A172 (cell line): ENCODE measurements around the gene SIGLEC7. TPM values are rescaled to one million over a fixed set of nuclear protein-coding genes. Genes with fewer than 3 reads are reported as not detected.
"Not testable (repeated sequence)": the region's sequence is repeated elsewhere in the genome, so short reads cannot be mapped to it uniquely, and the experiment has no call there.

Experiments
- DNase-seq: peaks from one replicate; pipeline ENCODE4 v3.0.0-alpha.2; 2015; ENCODE audit warnings: low spot score
- total RNA-seq: library from RNA; depleted of rRNA; stranded (reverse); fragments of >200 nt; shearing (Covaris generic); gene quantifications from 2 replicates; pipeline ENCODE4 v1.2.3, GENCODE V29; 2014

SIGLEC7 gene
- total RNA-seq, 1 experiment from 2014 or later = not detected

DNA sequence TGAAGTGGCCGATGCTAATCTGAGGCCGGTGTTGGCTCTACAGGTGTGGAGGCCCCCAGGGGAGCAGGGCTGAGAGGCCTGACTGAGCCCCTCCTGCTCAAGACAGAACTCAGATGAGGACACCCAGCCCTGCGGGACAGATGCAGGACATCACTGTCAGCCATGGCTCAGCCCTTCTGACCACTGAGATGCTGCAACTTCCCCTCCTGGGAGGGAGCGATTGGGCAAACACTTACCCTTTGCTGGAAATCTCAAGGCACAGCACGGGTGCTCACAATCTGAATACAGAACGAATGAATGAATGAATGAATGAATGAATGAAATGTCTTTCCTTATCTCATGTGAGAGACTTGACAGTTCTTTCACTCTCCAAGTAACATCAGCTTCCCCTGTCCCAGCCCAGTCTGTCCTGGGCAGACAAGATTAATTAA lies 3.5 kb upstream of the SIGLEC7 start:
- no peak for DNase-seq

DNA sequence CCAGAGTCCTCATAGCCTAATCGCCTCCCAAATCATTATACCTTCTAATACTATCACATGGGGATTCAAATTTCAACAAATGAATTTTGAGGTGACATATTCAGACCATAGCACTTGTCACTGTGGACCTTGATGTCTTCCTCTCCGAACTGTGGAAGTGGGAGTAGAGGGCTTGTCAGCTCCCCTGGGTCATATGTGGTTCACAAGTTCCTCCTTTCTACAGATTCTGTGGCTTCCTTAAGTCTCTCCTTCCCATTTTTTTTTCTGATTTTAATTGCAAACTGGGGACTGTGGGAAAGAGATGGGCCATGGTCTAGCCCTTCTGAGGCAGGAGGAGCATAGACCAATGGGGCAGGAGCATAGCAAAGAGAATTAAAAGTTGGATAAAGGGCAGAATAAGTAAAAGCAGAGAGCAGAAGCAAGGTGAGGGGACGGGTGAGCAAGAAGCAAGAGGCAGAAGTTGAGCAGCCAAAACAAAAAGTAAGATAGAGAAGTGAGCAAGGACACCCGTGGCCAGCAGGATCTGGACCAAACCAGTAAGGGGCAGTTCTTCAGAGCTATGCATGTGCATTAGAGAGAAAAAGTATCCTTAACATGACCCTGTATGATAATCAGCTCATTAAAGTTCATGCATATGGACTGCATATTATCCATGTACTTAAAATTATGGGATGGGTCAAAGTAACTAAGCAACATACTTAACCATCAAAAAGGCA lies 2.6 kb upstream of the SIGLEC7 start:
- DNase-seq = no peak

DNA sequence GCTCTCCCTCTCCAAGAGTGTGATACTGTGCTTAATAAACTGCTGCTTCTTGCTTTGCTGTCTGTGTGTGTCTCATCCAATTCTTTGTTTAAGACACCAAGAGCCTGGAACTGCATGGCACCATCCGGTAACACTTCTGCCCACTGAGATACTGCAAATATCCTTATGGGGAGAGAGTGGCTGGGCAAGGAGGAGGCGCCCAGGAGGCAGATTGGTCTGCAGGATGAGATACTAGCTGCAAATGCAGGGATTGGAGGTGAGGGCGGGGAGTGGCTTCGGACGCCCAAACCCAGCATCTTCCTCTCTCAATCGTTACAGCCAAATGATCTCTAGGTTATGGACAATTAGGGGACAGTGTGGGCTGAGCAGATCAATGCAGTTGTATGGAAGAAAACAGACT lies 1.7 kb upstream of the SIGLEC7 start:
- no peak for DNase-seq

DNA sequence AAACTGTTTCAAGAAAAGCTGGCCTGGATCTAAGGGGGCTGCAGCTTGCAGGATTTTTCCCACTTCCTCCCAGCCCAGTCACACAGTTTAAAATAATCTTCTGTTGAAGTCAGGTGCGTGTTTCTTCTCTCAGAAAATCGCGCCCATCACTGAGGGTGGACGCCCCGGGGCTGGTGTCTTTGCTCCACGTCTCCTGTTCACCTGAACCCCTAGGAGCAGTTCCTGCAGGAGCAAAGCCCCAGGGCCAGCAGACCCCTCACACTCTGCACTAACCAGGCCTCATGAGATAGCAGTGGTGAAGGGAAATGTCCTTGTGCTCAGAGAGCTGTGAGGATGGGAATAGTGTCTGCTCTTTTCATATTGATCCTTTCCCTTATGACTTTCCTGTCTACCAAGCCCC lies 920 bp upstream of the SIGLEC7 start:
- no peak for DNase-seq

DNA sequence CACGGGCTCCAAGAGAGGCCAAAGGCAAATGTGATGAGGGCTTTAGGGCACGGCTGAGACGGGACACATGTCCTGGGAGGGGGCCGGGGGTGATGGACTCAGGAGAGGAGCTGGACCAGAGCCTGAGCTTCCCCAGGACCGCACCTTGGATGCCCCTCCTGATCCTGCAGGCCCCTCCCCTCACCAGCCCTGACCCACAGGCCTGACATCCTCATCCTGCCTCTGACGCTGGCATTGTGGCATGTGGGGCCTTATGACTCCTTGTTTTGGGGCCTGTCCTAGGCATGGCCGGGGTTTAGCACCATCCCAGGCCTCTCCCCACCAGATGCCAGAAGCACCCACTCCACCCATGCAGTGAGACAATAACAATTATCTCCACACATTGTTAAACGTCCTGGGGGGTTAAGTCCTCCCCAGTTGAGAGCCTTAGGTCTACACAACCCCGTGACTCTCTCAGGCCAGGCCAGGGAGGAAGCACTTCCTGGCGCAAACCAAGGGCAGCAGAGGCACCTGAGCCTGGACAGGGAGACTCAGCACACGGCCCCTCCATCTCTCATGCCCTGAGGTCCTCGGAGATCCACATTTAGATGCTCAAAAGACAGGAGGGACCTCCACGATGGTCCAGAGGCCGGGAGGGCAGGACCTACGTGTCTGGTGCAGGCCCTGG lies 841 bp downstream of the SIGLEC7 start:
- DNase-seq = not testable (repeated sequence)

DNA sequence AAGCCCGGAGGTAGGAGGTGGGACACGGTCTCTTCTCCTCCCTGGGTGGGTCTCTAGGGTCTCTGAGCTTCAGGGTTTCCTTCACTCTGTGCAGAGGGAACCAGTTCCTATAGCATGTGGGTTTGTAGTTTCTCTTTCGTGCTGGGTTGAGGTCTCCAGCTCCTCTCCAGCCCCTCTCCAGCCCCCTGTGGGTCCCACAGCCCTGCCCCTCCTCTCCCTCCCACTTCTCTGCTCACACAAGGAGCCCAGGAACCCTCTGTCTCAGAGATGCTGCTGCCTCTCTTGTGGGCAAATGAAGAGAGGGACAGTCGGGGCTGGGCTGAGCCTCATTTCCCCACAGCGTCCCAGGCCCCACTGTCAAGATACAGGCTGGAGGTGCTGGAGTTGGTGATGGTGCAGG lies 1.4 kb downstream of the SIGLEC7 start:
- no peak for DNase-seq

DNA sequence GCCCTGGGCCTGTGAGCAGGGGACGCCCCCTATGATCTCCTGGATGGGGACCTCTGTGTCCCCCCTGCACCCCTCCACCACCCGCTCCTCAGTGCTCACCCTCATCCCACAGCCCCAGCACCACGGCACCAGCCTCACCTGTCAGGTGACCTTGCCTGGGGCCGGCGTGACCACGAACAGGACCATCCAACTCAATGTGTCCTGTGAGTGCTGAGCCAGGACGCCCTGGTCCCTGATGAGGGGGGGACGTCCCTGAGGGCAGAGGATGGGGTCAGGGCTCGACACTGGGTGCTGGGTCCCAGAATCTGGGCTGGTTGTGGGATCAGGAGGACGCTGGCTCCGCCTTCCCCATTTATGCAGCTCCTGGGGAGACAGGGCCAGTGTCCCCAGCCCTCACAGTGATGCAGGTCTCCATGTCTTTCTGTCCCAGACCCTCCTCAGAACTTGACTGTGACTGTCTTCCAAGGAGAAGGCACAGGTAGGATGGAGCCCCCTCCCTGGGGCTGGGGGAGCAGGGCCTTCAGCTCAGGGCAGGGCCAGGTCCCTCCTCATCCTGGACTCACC lies 2.5 kb downstream of the SIGLEC7 start:
- DNase-seq = no peak

DNA sequence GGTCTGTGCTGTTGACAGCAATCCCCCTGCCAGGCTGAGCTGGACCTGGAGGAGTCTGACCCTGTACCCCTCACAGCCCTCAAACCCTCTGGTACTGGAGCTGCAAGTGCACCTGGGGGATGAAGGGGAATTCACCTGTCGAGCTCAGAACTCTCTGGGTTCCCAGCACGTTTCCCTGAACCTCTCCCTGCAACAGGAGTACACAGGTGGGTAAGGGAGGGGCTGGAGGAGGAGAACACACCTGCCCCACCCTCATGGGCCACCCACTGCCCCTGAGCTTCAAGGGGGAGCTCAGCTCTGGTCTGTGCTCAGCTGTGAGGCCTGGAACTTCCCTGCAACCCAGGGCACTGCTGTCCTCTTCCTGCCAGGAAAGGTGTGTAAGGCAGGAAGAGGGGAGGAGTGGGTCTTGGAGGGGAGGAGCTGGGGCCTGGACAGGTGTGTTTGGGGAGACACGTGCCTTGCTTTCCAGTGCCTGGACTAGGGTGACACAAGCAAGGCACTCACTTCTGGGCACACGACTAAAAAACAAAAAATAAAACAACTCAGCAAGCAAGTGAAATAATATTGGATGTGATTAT lies 3.9 kb downstream of the SIGLEC7 start:
- DNase-seq = no peak

DNA sequence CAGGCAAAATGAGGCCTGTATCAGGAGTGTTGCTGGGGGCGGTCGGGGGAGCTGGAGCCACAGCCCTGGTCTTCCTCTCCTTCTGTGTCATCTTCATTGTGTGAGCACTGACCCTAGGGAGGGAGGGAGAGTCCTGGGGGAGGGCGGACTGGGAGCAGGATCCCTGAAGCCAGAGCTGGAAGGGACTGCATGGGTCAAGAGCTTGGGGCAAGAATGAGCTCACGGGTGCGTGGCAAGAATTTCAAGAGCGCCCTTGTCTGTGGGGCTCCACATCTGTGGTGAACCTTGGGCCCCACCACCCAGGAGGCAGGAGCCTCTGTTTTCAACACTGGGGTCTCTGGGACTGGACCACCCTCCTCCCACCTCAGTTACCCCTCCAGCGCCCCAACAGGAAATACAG lies 4.7 kb downstream of the SIGLEC7 start:
- no peak for DNase-seq

DNA sequence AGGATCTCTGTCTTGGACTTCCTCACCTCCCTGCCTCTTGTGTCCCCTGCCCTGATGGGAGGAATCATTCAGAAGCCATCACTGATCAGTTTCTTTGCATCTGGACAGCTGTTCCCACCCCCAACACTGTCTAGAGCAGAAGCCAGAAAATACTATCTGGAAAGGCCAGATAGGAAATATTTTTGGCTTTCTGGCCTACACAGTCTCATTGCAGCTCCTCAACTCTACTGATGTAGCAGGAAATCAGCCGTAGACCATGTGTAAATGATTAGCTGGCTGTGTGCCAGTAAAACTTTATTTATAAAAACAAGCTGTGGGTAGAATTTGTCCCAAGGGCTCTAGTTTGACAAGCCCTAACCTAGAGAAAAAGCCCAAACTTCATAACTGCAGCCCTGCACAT lies 5.6 kb downstream of the SIGLEC7 start:
- DNase-seq = no peak

DNA sequence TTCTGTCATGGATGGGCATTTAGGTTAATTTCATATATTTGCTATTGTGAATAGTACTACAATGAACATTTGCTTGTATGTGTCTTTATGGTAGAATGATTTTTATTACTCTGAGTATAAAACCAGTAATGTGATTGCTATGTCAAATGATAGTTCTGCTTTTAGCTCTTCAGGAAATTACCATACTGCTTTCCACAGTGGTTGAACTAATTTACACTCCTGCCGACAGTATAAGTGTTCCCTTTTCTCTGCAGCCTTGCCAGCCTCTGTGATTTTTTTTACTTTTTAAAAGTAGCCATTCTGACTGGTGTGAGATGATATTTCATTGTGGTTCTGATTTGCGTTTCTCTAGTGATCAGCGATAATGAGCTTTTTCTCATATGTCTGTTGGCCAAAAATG lies 6.5 kb downstream of the SIGLEC7 start:
- no peak for DNase-seq

DNA sequence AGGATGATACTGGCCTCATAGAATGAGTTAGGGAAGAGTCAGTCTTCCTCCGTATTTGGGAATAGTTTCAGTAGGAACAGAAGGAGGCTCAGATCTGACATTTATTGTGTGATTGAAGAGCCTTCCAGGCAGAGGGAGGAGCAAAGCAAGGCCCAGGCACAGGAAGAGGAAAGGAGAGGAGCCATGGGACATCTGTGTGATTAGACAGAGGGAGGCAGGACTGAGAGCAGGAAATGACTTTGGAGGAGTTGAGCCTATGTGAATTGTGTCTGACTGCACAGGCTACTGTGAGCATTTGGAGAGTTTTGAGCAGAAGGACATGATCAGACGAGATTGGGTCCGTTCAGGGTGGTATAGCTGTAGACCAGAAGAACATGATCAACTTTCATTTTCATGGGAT lies 8.5 kb downstream of the SIGLEC7 start:
- no peak for DNase-seq

DNA sequence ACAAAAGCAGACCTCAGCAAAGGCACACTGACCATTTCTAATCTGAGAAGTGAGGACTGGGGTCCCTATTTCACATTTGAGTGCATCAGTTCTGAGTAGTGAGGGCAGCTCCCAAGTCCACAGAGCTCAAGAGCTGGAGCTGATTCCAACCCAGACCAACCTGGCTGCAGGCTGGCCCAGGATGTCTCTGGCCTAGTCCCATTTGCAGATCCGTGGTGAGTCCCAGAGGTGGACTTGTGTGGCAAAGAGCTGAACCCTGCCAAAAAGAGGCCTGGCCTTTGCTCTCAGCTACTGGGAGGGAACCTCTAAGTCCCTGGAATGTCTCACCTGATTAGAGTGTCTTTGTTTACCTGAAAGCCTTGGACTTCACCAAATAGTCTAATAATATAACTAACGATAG lies 14.6 kb downstream of the SIGLEC7 start:
- DNase-seq = no peak

DNA sequence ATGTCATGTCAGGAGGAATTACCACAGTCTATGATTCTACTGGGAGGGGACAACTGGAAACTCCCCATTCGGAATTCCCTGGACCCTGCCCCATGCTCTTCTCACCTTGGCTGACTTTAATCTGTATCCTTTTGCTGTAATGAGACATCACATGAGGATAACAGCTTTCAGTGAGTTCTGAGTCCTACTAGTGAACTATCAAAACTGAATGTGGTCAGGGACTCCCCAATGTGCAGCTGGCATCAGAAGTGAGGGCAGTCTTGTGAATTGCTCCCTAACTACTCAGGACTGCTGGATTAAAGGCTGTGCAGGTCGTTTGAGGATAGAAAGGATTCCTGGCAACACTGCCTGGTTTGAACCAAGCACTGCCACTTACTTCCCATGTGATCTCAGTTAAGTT lies 15.2 kb downstream of the SIGLEC7 start:
- no peak for DNase-seq

DNA sequence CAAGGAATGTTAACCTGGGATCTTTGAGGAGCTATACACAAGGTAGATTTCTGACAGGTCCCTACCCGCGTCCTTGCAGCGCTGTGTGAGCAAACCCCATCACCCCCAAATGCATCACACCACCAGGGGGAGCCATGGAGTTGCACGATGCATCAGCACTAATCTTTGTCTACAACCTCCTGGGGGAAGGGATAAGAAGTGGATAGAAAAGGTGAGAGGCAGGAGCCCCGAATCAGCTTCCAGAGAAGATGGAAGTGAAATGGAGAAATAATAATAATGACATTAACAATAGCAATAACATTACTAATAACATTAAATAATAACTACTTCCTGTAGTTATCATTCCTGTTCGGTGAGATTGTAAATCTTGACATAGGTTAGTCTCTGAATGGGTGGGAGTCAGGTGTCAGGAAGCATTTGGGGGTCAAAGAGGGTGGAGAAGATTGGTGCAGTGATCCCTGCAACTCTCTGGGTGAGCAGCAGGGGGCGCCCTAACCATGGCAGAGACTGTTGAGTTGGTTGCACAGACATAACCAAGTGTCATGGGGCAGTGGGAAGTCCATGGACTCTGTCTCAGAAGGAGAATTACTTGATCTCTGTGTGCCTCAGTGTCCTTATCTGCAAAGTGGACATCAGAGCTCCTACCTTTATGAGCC lies 16.5 kb downstream of the SIGLEC7 start:
- peak; percentile 26 for DNase-seq

DNA sequence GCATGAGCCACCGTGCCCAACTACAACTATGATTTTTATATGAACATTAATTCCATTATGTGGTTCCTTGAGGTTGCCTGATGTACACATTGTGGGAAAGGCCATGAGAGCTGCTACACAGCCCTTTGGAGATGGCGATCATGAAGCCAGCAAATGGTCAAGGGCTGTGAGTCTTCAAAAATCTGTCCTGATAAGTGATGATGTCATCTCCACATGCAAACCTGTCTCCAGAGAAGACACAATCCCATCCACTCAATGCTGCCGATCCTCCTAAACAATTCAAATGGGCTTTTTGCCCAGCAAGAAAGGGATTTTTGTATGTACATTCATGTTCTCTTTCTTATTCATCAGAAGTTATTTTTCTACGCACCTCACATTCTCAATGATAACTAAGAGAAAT lies 17.6 kb downstream of the SIGLEC7 start:
- no peak for DNase-seq

DNA sequence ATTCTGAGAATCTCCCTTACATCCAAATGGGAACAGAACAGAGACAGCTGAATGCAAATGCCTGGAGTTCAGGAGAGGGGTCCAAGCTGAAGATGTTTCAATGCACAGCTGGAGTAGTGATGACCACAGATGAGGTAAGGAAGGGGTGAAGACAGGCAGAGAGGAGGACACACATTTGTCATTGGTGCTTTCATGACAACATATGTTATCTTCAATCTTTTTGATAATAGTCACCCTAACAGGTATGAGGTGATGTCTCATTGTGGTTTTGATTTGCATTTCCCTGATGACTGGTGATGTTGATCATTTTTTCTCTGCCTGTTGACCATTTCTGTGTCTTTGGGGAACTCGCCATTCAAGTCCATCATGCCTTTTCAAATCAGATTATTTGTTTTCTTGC lies 19.2 kb downstream of the SIGLEC7 start:
- DNase-seq = no peak

DNA sequence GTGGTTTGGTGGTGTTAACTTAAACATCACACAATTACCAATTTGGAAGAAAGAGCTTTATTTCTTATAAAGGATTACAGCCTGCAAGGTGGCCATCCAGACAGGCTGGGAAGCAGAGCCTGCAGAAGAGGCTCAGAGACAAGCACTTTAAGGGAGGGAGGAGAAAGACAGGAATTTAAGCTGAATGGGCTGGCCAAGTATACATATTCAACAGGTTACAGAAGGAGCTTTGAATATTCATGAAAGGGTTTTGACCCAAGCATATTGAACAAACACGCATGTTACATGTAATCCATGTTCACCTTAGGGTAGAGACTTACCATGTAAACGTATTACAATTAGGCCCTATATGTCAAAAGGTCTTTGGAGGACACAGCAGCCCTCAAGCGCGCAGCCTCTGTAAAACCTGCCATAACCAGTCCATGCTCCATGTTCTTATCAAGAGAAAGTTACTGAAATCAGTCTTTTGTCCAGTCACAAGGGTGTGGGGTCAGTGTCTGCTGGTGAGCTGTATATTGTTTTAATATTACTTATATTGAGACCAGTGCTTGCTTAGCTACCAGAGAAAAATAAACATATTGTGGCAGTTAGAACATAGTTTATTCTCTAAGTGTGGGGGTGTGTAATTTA lies 19.9 kb downstream of the SIGLEC7 start:
- DNase-seq = no peak

DNA sequence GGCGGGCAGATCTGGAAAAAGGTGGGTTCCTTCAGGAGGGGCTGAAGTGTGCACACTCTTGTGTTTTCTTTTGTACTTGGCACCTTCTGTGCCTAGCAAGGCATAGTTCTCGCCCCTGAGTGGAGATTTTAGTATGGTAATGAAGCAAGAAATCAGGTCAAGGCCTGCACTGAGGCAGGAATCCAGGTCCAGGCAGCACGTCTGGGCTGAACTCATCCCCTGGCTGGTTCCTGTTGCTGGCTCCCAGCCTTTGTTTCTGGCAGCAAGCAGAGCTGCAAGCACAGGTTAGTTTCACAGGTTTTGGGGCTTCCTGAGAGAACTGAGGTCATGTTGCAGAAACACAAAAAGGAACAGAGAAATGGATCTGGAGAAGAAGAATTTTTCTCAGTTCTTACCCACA lies 21.2 kb downstream of the SIGLEC7 start:
- DNase-seq = no peak

DNA sequence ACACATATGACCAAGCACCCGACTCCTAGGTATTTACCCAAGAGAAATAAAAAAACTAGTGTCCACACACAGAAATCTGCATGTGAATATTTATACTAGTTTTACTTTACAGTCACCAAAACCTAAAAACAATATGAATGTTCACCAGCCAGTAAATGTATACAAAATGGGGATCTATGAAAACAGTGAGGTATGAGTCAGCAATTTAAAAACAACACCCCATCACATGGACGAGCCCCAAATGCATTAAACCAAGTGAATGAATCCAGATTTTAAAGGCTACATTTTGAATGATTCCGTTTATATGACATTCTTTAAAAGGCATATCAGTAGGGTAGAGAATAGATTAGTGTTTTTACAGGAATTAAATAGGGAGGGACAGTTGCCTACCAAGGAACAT lies 22.1 kb downstream of the SIGLEC7 start:
- DNase-seq = no peak

DNA sequence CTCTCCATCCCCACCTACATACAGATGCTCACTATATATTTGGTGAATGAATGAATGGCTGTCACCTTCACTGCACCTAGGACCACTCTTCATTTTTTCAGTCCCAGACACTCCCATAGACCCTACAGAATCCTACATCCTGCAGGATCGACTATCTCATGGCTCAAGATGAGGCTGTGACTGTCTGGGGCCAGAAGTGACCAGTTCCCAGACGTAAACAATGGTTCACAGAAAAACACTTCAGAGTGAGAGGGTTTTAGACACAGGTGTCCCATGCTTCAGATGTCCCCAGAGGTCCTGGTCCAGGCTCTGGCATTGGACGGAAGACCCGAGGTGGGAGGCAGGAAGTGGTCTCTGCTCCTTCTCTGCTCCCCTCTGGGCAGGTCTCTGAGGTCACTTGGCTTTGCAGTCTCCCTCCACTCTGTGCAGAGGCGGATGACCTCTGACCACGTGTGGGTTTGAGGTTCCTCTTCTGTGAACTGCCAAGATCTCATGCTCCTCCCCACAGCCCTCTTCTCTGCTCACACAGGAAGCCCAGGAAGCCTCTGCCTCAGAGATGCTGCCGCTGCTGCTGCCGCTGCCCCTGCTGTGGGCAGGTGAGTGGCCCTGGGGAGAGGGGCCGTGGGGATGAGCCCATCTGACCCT lies 24.9 kb downstream of the SIGLEC7 start:
- DNase-seq = no peak
